CMK (cell line): ENCODE results near the gene USP36.
"Not testable (repeated sequence)": the region's sequence is repeated elsewhere in the genome, so short reads cannot be mapped to it uniquely, and the experiment has no call there.

Experiments used
- DNase-seq: peaks from one replicate; pipeline ENCODE4 v3.0.0-alpha.2; 2010; ENCODE audit warnings: low read depth

The USP36 gene

DNA sequence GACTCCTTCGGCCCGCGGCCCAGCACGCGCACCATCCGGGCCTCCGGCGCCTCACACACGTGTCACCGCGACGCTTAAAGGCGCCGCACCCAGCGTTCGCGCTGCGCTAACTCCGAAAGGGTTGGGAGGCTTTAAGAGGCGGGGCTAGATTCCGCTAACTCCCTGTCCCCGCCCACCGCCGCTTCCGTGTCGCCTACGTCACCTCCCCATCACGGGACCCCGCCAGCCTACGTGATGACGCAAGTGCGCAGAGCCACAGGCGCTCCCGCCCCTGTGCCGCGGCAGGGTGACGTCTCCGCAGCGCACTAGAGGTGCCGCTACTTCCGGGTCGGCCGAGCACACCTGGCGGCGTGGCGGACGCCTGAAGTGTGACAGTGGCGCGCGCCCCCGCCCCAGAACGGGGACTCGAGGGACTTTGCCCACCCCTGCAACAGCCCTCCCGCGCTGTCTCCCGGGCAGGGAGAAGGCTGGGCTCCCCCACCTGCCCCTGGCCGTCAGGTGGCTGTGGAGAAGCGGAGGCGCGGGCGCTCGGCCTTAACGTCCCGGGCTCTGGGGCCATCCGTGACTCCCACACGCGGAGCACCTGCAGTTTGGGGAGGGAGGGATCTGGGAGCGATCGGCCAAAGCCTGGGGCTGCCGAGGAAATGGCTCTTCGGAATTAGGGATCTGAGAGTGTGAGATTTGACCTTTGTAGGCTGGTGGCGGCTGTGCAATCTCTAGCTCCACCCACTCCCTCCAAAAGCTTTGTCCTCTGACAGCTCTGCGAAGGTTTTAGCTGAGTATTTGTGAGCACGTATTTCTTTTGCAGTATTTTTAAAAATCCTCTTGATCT, at the start of gene USP36:
TSS of gene USP36 (minus strand) at position 35 of the 832 bp plus-strand sequence. CDS start 4,451 bp downstream, outside the sequence.
- DNase-seq = peak; percentile 98

DNA sequence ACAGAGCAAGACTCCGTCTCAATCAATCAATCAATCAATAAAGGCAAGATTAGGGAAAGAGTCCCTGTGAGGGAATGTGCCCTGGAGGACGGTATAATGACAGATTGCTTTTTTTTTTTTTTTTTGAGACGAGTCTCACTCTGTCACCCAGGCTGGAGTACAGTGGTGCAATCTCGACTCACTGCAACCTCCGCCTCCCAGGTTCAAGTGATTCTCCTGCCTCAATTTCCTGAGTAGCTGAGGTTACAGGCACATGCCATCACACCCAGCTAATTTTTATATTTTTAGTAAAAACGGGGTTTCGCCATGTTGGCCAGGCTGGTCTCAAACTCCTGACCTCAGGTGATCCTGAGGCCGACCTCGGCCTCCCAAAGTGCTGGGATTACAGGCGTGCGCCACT, 49.5 kb upstream of the USP36 start:
- DNase-seq = not testable (repeated sequence)

DNA sequence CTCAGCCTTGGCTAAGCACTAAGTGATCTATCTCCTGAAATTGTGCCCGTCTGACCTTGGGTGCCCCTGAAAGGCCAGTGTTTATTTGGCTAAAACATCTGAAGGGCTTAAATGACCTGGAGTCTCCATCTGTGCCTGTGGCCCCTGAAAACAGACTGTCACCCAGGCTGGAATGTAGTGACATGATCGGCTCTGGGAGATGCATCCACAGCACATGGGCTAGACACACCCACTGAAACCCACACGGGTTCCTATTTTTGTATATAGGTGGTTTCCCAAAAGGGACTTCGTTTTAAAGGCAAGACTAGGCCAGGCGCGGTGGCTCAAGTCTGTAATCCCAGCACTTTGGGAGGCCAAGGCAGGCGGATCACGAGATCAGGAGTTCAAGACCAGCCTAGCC, 48.9 kb upstream of the USP36 start:
- DNase-seq = no peak

DNA sequence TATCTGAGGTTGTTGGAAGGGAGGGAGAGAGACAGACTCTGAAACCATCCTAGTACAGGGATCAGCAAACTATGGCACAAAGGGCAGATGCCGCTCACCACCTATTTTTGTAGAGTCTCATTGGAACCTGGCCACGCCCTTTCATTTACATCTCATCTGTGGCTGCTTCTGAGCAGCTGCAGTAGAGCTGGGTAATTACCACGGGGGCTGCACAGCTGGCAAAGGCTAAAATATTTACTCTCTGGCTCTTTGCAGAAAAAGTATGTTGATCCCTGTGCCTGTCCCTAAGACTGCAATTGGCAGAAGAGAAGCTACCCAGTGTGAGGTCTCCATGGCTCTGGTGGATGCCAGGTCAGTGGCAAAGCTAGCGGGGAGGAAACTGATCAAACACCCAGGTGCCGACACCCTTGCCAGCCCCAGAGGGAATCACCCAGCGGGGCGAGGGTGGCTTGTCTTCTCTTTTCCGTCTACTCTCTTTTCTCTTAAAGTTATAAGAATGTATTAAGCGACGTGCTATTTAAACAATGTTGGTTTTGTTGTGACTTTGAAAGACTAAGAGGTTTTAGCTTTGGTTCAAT, 48.4 kb upstream of the USP36 start:
- no peak for DNase-seq

DNA sequence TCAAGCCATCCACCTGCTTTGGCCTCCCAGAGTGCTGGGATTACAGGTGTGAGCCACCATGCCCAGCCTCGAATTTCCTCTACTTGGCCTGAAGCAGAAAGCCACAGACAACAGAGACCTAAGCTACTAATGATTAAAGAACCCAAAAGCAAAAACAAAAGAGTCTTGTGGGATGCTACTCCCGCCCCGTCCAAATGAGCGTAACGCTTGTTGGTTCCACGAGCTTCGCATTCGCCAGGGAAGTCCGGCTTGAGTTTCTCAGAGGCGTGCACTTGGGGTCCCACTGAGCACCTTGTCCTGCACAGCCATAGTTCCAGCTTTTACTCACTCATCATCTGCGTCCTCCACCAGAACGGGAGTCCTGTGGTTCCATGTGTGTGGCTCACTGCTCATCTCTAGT, 46.3 kb upstream of the USP36 start:
- DNase-seq = no peak

DNA sequence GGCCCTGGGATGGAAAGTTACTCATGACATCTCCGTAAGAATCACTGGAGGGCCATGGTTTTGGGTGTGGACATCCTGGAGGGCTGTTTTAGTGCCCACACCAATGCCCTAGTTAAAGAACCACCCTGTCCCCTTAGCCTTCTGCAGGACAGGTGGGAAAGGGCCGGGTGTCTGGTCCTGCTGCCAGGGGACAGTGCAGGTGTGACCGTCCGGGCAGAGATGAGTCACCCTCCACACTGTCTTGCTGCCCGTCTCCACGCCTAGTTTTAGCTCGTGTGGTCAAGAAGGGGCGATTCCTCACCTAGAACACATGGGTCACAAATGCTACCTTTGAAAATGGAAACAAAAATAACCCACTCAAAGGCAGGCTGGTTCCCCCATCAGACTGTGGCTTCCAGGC, 45.3 kb upstream of the USP36 start:
- no peak for DNase-seq

DNA sequence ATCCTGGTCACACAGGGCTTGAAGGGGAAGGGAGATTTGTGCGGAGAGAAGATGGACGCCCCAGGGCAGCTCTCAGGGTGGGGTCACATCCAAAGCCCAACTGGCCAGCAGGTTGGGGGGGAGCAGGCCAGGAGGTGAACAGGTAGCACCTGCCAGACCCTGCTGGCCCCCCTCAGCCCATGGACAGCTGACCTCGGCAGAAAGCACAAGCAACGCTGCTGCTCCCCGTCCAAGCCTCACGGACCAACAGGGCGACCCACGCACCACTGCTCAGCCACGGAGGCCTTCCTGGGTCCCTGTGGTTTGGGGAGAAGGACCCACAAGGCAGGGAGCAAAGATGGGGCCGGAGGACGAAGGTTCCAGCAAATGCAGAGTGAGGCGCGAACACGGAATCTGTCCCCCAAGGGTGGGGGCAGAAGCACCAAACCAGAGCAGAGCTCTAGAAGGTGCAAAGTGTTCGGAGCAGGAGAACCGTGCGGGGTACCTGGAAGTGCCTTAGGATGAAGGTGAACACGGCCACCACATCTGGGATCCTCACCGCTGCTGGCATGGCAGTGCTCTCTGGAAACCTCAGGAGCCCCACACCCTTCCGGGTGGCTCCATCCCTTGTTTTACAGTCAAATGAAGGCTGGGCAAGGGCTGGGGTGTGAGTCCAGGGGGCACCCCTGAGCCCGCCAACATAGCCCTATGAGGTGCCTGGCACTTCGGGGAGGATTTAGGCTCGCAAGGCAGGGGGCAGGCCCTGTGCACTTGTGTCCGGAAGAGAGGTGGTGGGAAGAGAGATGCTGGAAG, 44.5 kb upstream of the USP36 start:
- DNase-seq = no peak

DNA sequence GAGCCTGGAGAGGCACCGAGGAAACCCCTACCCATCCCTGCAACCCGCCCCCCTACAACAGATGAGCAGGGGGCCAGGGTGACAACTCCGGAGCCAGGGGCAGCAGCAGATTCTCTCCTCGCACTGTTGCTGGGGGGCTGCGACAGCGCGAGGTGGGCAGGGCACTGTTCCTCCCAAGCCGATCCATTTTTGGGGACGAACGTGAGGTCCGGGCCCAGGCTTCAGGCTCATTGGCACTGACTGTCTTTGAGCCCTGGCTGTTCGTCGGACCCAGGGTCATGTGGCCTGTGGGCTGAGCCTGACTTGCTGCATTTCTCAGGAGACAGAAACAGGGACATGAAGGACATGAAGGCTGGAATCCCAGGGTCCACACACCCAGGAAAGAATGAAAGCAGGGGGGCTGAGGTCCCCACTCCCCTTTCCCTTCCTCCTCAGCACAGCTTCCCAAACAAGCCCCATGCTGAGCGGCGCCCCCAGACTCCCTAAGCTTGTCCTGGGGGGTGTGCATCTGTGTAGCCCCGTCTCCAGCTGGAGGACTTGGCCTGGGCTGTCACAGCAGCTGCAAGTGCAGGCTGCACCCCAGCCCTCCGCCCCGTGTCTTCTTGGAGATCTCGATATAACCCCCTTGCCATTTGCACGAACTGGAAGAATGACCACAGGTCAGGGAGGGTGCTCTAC, 43.7 kb upstream of the USP36 start:
- no peak for DNase-seq

DNA sequence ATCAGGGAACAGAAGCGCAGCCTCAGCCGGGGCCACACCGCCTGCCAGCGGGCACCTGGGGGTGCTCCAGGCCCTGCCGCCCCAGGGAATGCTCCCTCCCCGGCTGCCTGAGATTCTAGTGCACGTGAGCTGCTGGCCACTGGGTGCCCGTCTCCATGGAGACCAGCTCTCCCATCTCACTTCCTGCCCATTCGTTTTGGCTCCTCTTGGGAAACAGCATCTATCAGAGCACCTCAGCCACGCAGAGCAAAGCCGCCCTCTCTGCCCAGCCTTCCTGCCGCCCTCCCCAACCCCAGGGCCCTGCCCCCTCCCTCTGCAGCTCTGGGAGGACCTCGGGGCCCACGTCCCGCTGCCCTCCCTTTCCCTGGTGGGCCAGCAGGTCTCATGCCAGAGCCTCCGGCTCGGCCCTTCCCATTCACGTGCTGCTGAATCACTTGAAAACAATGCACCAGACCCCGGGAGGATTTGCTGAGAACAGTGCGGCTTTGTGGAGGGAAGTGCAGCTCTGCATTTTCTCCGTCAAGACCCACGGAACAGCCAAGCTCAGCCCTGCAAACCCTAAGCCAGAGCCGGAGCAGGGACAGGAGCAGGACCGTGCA, 43.0 kb upstream of the USP36 start:
- no peak for DNase-seq

DNA sequence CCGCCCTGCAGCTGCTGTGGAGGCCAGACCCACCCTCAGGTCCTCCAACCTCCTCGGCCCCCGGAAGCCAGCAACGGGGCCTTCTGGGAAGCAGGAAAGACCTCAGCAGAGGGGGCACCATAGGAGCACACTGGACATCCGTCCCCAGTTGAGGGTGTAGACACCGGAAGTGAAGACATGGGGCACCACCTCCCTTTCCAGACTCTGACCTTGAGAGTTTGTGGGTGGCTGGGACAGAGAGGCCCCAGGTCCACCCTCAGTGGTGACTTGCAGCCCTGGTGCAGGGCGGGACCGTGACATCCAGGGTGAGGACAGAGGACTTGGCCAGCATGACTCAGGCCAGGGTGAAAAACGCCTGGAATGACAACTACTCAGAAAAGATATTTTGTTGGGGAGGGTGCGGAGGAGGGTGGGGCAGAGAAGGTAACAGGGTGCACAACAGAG, 42.5 kb upstream of the USP36 start:
- DNase-seq = no peak

DNA sequence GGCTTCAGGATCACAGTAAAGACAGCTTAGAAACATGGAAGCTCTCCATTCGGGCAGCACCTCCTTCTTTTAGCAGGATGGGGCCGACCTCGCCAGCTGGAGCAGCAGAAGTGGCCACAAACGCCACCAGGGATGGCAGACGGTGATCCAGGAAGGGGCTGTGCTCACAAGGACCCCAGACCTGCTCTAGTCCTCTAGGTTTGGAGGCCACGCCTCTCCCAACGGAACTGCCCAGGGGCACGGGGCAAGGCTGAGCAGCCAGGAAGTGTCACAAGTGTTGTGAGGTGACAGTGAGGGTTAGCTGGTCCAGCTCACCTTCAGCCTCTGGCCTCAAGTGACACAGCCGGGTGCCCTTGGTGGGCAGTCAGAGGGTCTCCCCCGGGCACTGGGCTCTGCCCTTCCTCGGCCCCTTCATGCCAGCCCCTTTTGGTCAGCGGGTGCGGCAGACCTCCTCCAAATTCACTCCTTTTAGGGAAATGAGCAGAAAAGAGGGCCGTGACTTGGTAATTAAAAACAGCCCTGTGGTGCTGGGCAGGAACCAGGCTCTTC, 42.0 kb upstream of the USP36 start:
- no peak for DNase-seq

DNA sequence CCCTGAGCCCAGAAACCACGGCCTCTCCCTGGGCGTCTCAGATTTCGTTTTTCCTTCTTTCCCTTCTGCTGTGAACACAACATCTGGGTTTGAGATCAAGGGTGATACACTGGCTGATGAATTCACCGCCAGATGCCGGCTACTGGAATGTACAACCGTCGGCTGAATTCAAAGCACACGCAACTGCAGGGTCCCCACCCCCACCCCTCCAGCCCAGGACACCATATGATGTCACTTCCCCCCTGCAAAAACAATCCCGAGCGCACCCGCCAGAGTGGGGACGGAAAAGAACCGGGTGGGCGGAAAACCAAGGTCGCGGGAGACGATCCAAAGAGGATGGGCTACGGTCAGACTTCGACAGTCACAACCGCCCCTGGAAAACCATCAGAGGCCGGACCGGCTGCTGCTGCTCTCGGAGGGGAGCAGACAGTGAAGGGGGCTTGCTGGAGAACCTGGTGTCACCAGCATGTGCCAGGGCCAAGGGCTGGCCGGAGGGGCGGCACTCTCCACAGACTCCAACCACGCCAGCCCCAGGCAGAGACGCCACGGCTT, 39.1 kb upstream of the USP36 start:
- DNase-seq = no peak

DNA sequence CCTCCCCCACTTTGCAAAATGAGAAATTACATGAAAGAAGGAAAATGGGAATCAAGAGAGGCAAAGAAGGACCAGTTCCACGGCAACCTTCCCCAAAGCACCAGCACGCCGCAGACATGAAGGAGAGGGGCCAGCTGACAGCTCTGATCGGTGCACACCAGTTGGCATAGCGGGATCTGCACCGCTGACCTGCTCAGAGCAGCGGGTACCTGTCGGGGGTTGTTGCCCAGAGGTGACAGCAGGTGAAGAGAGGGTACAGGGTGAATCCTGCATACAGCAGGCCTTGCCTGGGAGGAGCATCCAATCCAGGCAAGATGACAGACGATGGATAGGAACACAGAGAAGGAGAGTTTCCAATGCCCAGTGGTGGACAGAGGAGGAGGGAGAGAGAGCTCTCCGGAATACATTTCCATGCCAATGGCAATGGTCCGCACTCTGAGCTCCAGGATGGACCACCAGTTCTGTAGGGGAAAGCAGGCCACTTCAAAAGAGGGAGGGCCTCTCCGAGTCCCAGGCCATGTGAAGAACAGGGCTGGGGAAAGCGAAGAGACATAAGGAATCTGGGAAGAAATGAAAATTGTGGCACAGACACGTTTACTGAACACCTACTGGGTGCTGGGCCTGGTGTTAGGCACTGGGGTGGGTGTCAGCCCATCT, 38.4 kb upstream of the USP36 start:
- no peak for DNase-seq

DNA sequence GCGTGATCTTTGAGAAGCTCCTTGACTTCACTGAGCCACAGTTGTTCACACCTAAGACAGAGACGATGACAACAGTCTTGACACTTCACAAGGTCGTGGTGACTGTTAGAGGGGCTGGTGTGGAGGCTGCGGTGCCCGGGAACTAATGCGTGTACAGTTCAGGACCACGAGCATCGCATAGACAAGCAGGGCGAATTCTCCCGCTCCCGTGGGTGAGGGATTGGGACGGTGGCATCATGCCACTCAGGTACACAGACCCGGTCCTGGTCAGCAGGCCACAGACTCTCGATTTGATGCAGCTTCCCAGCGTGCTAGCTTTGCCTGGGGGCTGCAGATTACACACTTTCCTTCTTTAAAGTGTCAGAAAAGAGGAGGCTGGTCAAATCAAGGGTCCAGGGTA, 37.6 kb upstream of the USP36 start:
- DNase-seq = no peak

DNA sequence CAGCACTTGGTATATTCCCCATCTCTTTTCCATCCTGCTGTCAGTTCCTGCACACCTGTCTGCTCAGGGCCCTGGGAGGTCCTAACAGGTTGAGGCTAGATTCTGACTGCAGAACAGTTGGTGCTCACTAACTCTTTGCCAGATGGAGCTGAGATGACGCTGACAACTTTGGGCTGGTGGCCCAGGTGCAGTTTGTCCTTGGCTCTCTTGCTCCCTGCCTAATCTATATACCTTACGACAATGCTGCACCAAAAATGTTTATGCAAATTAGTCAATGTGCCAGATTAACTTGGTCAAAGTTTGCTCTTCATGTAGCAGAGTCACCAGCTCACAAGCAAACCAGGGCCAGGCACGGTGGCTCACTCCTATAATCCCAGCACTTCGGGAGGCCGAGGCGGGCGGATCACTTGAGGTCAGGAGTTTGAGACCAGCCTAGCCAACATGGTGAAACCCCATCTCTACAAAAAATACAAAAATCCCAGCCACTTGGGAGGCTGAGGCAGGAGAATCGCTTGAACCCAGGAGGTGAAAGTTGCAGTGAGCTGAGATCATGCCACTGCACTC, 36.4 kb upstream of the USP36 start:
- DNase-seq = not testable (repeated sequence)

DNA sequence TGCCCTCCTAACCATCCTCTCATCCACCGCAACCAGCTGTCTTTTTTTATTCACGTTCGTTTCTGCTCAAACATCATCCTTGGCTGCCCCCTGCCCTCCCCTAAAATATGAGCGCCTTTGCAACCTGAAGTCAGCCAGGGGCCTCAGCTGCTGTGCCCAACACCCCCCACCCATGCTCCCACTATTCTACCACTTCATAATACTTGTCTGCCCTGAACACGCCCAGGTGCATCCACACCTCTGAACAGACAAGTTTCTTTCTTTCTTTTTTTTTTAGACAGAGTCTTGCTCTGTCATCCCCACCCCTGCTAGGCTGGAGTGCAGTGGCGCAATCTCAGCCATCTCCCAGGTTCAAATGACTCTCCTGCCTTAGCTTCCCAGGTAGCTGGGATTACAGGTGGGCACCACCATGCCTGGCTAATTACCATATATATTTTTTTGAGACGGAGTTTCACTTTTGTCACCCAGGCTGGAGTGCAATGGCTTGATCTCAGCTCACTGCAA, 35.5 kb upstream of the USP36 start:
- no peak for DNase-seq

DNA sequence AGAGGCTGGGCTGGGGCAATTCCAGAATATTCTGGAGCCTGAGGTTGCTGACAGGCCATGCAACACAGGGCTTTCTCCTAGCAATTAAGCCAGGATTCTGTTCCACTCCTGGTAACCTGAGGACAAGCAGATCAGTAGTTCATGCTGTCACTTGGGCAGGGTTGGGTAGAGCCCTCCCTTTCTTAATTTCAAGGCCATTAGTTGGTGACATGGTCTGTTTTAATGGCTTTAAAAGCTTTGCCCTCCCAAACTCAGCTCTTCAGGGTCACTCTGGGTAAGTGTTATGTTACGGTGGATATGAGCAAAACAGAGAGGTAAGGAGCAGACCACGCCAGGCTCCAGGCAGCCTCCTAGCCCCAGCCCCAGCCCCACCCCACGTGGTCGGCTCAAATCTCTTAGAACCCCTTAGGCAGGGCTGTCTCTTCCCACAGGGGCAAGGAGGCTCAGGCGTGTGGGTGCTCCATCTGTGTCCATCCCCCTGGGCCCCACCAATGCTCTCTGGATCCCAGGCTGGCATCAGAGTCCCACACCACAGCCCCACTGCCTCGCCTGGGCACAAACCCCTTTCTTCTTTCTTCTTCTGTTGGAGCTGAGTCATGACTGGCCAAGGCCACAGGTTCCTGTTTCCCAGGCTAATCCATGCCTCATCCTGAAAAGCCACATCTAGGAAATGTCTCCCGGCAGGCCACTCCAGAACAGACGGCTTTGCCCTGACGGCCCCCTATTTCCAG, 34.9 kb upstream of the USP36 start:
- no peak for DNase-seq

DNA sequence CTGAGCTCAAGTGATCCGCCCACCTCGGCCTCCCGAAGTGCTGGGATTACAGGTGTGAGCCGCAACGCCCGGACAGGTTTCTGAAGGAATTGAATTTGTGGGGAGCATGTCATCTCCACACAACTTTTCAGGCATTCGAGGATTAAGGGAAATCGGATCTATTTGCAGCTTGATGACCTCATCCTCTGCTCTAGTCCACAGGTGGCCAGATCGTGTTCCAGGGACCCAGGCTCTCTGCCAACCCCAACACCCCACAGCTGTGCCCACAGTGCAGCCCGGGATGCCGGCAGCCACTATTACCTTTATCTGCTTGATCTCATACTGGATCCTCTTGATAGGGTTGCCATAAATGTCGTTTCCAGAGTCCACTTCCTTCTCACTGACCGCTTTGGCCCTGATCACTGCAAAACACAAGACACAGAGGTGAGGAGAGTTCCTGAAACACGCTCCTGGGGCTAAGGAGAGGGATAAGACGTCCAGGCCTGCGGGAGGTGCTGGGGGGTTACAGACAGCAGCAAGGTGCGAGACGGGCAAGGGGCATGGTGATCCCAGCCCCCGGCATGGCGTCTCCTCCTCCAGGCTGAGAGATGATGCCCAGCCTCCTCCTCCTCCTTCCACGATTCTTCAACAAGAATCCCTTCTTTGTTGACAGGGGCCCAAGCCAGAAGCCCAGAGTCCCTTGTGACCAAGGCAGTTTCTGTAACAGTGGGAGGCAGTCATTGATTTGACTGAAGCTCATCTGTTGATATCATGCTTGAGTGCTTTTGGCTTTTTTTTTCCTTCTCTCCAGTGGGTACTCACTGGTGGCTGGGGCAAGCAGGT, 33.1 kb upstream of the USP36 start:
- peak; percentile 79 for DNase-seq

DNA sequence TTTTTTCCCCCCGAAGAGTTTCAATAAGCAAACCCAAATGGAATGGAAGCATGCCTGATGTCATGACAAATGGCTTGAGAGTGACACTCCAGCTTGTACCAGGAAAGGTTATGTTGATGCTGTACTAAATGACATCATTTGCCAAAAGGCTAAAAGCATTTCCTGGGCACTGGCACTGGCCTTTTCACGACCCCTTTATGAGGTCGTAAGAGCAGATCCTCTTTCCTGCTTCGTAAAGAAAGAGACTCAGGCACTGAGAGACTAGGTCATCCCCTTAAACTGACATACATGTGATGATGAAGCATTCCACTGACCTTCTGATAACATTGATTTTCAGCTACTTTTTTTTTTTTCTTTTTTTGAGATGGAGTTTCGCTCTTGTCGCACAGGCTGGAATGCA, 31.9 kb upstream of the USP36 start:
- no peak for DNase-seq
